SH-SY5Y (cell line): ENCODE data around the gene GFPT2.

Source experiments
- GATA2 ChIP-seq: IDR thresholded peaks from 2 replicates; pipeline ENCODE4 v1.6.1; 2011; ENCODE audit warnings: mild to moderate bottlenecking, low read depth, low read length
- GATA3 ChIP-seq: IDR thresholded peaks from 2 replicates; pipeline ENCODE4 v1.6.1; 2011; ENCODE audit warnings: low read depth, mild to moderate bottlenecking, low read length, moderate library complexity

GRCh38 chr5:180251141-180251540 is 102.0 kb downstream of the GFPT2 start:
- TF ChIP-seq GATA3 = no peak
- no peak for TF ChIP-seq GATA2
